Neural progenitor cell (in vitro differentiated cells): ENCODE measurements around the gene DTNBP1. TPM values are rescaled to one million over a fixed set of nuclear protein-coding genes. Genes with fewer than 3 reads are reported as not detected.

Source experiments
- DNase-seq: peaks from one replicate; pipeline ENCODE4 v3.0.0-alpha.2; 2016; ENCODE audit warnings: low spot score
- H2AFZ ChIP-seq: fragments of 200-600 bp; sonication (generic); replicated peaks from 2 replicates; pipeline ENCODE4 v1.6.1; 2016; ENCODE audit warnings: antibody characterized with exemption
- H3F3A ChIP-seq: fragments of 200-600 bp; sonication (generic); 2 replicates; pipeline ENCODE4 v1.6.1; 2016; ENCODE audit warnings: antibody characterized with exemption, low read depth
- H3K27ac ChIP-seq: fragments of 200-600 bp; sonication (generic); 2 replicates; pipeline ENCODE4 v1.5.1; 2016; ENCODE audit warnings: mild to moderate bottlenecking
- H3K27me3 ChIP-seq: fragments of 200-600 bp; sonication (generic); 2 replicates; pipeline ENCODE4 v1.6.1; 2016; ENCODE audit warnings: mild to moderate bottlenecking, moderate library complexity
- H3K36me3 ChIP-seq: fragments of 200-600 bp; sonication (generic); 2 replicates; pipeline ENCODE4 v1.5.1; 2016
- H3K4me1 ChIP-seq: fragments of 200-600 bp; sonication (generic); 2 replicates; pipeline ENCODE4 v1.6.1; 2016; ENCODE audit warnings: mixed run types
- H3K4me2 ChIP-seq: fragments of 200-600 bp; sonication (generic); 2 replicates; pipeline ENCODE4 v1.6.1; 2016
- H3K4me3 ChIP-seq: fragments of 200-600 bp; sonication (generic); 2 replicates; pipeline ENCODE4 v1.5.1; 2016
- H3K79me2 ChIP-seq: fragments of 200-600 bp; sonication (generic); 2 replicates; pipeline ENCODE4 v1.6.1; 2016; ENCODE audit warnings: low read depth
- H3K9ac ChIP-seq: fragments of 200-600 bp; sonication (generic); 2 replicates; pipeline ENCODE4 v1.6.1; 2016
- H3K9me3 ChIP-seq: fragments of 200-600 bp; sonication (generic); 2 replicates; pipeline ENCODE4 v1.5.1; 2016; ENCODE audit warnings: low read depth
- H4K20me1 ChIP-seq: fragments of 200-600 bp; sonication (generic); 2 replicates; pipeline ENCODE4 v1.6.1; 2016; ENCODE audit warnings: low read depth
- H3K27ac Mint-ChIP-seq: 3 replicates; pipeline ENCODE4 v1.8.0; 2021; ENCODE audit warnings: mixed read lengths
- H3K27me3 Mint-ChIP-seq: 2 replicates; pipeline ENCODE4 v1.8.0; 2022; ENCODE audit warnings: low read depth, mild to moderate bottlenecking, inconsistent platforms, moderate library complexity, mixed read lengths; ENCODE audit not compliant: insufficient read depth
- H3K36me3 Mint-ChIP-seq: 3 replicates; pipeline ENCODE4 v1.8.0; 2021; ENCODE audit warnings: mixed read lengths
- H3K4me1 Mint-ChIP-seq: 3 replicates; pipeline ENCODE4 v1.8.0; 2021; ENCODE audit warnings: mixed read lengths
- H3K4me3 Mint-ChIP-seq: 3 replicates; pipeline ENCODE4 v1.8.0; 2021; ENCODE audit warnings: mild to moderate bottlenecking, moderate library complexity, mixed read lengths
- H3K9me3 Mint-ChIP-seq: 3 replicates; pipeline ENCODE4 v1.8.0; 2020; ENCODE audit warnings: mixed read lengths
- EZH2 ChIP-seq: fragments of 200-600 bp; sonication (generic); IDR thresholded peaks from 2 replicates; pipeline ENCODE4 v1.6.1; 2017; ENCODE audit warnings: antibody characterized with exemption, mild to moderate bottlenecking, moderate library complexity
- EZH2phosphoT487 ChIP-seq: fragments of 200-600 bp; sonication (generic); IDR thresholded peaks from 2 replicates; pipeline ENCODE4 v1.6.1; 2017; ENCODE audit warnings: antibody characterized with exemption
- total RNA-seq: library from RNA; depleted of rRNA; stranded (reverse); fragments of >200 nt; gene quantifications from 2 replicates; pipeline ENCODE4 v1.2.3, GENCODE V29; 2015; ENCODE audit warnings: low replicate concordance
- TF ChIP-seq, protein P1 (sequence below): fragments of 200-600 bp; sonication (generic); IDR thresholded peaks from 2 replicates; pipeline ENCODE4 v1.5.1; 2017; ENCODE audit warnings: antibody characterized with exemption, mild to moderate bottlenecking

DTNBP1 gene
- total RNA-seq, 1 donor from 2014 or later: 4.5 TPM

DNA sequence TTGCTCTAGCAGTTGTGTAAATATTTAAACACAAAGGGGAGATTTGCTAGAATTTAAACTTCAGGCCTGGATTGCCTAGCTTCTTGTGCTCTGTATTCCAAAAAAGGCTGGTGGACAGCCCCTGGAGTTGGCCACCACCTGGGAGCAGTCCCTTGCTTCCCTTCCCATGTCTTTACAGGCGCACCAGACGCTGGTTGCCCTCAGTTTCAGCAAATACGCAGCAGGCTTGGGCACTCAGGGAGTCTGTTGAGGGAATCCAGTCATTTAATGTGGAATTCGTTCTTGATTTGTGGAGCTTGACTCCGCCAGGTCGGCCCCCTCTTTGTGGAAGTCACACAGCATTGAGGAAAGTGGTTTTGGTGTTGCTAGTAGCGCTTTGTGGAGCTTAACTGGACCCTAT lies 156.8 kb downstream of the DTNBP1 start:
- Histone ChIP-seq H3K4me1 (no peaks in the 10 kb centered on the region), H3F3A (no peaks in the 10 kb centered on the region), H3K36me3 (no peaks in the 10 kb centered on the region), H3K27me3 (no peaks in the 10 kb centered on the region), H3K27ac (no peak overlapping the region), H3K9me3 (no peaks in the 10 kb centered on the region), H4K20me1 (peaks cover 18% of the 10 kb centered on the region), H3K9ac (no peak overlapping the region), H3K4me2 (no peak overlapping the region), H2AFZ (no peak overlapping the region), H3K79me2 (no peaks in the 10 kb centered on the region), H3K4me3 (no peak overlapping the region)
- Mint-ChIP-seq H3K27me3 (peaks cover 8% of the 10 kb centered on the region), H3K36me3 (peaks cover 46% of the 10 kb centered on the region), H3K4me3 (no peak overlapping the region), H3K4me1 (peaks cover 7% of the 10 kb centered on the region), H3K27ac (no peak overlapping the region), H3K9me3 (no peaks in the 10 kb centered on the region)
- no peak for DNase-seq
- TF ChIP-seq EZH2phosphoT487 (no peak), EZH2 (no peak)
- TF ChIP-seq, protein P1, sequence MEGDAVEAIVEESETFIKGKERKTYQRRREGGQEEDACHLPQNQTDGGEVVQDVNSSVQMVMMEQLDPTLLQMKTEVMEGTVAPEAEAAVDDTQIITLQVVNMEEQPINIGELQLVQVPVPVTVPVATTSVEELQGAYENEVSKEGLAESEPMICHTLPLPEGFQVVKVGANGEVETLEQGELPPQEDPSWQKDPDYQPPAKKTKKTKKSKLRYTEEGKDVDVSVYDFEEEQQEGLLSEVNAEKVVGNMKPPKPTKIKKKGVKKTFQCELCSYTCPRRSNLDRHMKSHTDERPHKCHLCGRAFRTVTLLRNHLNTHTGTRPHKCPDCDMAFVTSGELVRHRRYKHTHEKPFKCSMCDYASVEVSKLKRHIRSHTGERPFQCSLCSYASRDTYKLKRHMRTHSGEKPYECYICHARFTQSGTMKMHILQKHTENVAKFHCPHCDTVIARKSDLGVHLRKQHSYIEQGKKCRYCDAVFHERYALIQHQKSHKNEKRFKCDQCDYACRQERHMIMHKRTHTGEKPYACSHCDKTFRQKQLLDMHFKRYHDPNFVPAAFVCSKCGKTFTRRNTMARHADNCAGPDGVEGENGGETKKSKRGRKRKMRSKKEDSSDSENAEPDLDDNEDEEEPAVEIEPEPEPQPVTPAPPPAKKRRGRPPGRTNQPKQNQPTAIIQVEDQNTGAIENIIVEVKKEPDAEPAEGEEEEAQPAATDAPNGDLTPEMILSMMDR: no peak

DNA sequence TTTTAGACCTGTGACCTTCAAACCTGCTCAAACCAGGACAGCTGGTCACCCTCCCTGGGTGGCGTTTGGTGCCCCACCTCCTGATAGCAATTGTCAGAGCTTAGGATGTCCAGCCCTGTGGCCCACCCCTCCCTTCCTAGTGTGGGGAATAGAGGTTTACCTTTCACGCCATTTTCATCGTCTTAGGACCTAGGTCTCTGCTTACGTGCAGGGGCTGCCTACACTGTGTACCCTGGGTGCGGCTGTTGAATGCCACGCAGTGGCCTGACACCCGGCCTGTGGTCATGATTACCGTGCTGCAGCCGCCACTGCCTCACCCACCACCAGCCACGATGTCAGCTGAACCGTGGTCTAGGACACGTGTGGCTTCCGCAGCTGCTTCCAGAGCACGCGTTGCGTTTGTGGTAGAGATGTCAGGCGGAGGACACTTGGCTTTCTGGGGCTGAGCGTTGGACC lies 157.3 kb downstream of the DTNBP1 start:
- Mint-ChIP-seq H3K27me3 (peaks cover 8% of the 10 kb centered on the region), H3K36me3 (peaks cover 42% of the 10 kb centered on the region), H3K4me1 (peaks cover 7% of the 10 kb centered on the region), H3K9me3 (no peaks in the 10 kb centered on the region), H3K4me3 (no peak overlapping the region), H3K27ac (no peak overlapping the region)
- Histone ChIP-seq H3K4me3 (no peak overlapping the region), H3K36me3 (no peaks in the 10 kb centered on the region), H3K9me3 (no peaks in the 10 kb centered on the region), H3K4me2 (no peak overlapping the region), H3K4me1 (no peaks in the 10 kb centered on the region), H3K9ac (no peak overlapping the region), H4K20me1 (peaks cover 18% of the 10 kb centered on the region), H3F3A (no peaks in the 10 kb centered on the region), H2AFZ (no peak overlapping the region), H3K27me3 (no peaks in the 10 kb centered on the region), H3K27ac (no peak overlapping the region), H3K79me2 (no peaks in the 10 kb centered on the region)
- TF ChIP-seq EZH2phosphoT487: no peak
- TF ChIP-seq, protein P1: no peak
- TF ChIP-seq EZH2: no peak
- DNase-seq: no peak

DNA sequence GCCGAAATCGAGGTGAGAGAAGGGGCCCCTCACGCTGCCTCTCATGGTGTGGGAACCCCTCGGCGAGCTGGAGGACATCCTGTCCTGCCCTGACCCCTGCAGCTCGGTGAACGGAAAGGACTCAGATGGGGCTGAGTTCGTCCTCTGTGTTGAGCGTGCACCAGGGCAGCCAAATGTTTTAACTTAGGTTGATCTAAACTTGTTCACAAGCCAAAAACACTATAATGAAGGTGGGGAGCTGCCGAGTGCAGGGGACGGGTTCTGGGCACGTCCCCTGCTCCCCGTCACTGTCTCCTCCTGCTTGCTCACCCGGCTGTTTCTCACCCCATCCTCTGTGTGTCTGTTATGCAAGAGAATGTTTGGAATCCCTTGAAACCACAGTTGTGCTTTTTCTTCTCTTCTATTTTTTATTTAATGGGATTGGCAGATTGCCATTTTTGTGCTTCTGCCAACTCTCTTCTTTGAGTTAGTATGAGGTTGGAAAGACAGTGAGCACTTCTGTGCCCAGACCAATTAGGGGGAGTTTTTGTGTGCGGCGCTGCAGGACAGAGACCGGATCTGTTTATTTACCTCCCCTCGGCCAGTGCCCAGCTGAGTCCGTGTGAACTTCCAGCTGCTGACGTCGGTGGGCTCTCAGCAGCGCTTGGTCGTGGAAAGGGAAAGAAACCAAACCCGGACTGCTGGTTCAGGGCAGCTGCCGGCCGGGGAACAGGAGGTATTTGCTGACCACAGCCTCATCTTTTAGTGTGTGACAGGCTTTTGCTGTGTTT lies 158.1 kb downstream of the DTNBP1 start:
- no peak overlapping the region for H3K4me3 Mint-ChIP-seq
- Histone ChIP-seq H3K79me2 (no peaks in the 10 kb centered on the region), H3K9ac (no peak overlapping the region), H3K9me3 (no peaks in the 10 kb centered on the region), H3K4me3 (no peak overlapping the region), H2AFZ (no peak overlapping the region), H3K4me1 (no peaks in the 10 kb centered on the region), H4K20me1 (peaks cover 21% of the 10 kb centered on the region), H3K27me3 (no peaks in the 10 kb centered on the region), H3K4me2 (no peak overlapping the region), H3K27ac (no peak overlapping the region), H3K36me3 (no peaks in the 10 kb centered on the region), H3F3A (no peaks in the 10 kb centered on the region)
- peaks cover 8% of the 10 kb centered on the region for H3K27me3 Mint-ChIP-seq
- peaks cover 42% of the 10 kb centered on the region for H3K36me3 Mint-ChIP-seq
- no peaks in the 10 kb centered on the region for H3K9me3 Mint-ChIP-seq
- TF ChIP-seq EZH2 (no peak), EZH2phosphoT487 (no peak)
- TF ChIP-seq, protein P1: no peak
- H3K27ac Mint-ChIP-seq: no peak overlapping the region
- DNase-seq: no peak
- H3K4me1 Mint-ChIP-seq: peaks cover 11% of the 10 kb centered on the region
